Measurements from ENCODE around the gene EXOC6B.

EXOC6B gene

DNA sequence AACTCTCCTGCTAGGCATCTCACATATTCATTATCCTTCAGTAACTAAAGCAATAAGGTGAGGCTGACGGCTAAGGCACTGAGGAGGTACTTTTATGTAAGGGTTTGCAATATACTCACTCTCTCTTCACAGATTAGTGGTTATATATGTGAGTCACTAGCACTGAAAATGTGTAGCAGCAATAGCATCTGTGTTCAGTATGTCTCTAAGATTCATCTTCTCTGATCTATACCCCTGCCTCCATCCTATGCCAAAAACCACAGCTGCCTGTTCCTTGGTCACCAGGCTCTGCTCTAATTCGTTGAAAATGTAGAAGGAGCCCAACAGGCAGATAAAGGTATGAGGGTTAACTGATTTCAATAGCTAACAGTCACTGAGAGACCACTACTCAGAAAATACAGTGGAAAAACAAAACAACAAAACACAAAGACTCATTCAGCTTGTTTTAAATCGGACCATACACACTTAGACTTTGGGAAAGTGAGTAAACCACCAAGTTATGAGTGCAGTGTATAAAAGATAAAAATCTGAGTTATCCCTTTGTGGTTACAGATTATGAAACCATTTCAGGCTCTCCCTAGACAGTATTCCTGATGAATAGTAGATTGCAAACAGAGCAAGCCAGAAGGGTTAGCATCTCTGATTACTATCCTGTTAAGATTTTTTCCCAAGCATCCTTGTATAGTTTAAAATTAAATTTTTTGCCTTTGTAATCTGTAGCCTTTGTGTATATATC is 602.8 kb downstream of the EXOC6B start:
- no peak overlapping the region for H3K4me3 ChIP-seq (ENCODE audit: low read depth, low read length)
- ChIA-PET POLR2A (no interaction called here), CTCF (interaction anchor here (1.9 kb wide), 1 partner anchor 73 kb away, joined by 5 read pairs; no protein-coding TSS in a partner anchor)
- H3K36me3 ChIP-seq (ENCODE audit: control insufficient read depth in 2 of 2, insufficient read depth in 1 of 2, low read length in 2 of 2), result no peaks in the 10 kb centered on the region
- H3K9me3 ChIP-seq (ENCODE audit: control insufficient read depth, insufficient read depth, low read depth, low read length), result no peaks in the 10 kb centered on the region
- no peaks in the 10 kb centered on the region for H3K4me1 ChIP-seq (ENCODE audit: control insufficient read depth, insufficient read depth, low read length)
- no peak for TF ChIP-seq ZNF223 (tag by site-specific recombination; IDR thresholded peaks at IDR 0.05)
- no peak for TF ChIP-seq WT1 (tag by site-specific recombination; IDR thresholded peaks at IDR 0.05)
- TF ChIP-seq ZNF366 (tag by site-specific recombination; conservative IDR thresholded peaks at IDR 0.05), result no peak
- TF ChIP-seq ZNF274 (IDR thresholded peaks at IDR 0.05; ENCODE audit: low read length), result no peak
- no peak for TF ChIP-seq ZNF274 (tag by site-specific recombination; IDR thresholded peaks at IDR 0.05; ENCODE audit: borderline replicate concordance)
- no peak for TF ChIP-seq ZNF701 (tag by site-specific recombination; IDR thresholded peaks at IDR 0.05)
- TF ChIP-seq ZNF362 (tag by site-specific recombination; IDR thresholded peaks at IDR 0.05), result no peak
- TF ChIP-seq, protein P1, sequence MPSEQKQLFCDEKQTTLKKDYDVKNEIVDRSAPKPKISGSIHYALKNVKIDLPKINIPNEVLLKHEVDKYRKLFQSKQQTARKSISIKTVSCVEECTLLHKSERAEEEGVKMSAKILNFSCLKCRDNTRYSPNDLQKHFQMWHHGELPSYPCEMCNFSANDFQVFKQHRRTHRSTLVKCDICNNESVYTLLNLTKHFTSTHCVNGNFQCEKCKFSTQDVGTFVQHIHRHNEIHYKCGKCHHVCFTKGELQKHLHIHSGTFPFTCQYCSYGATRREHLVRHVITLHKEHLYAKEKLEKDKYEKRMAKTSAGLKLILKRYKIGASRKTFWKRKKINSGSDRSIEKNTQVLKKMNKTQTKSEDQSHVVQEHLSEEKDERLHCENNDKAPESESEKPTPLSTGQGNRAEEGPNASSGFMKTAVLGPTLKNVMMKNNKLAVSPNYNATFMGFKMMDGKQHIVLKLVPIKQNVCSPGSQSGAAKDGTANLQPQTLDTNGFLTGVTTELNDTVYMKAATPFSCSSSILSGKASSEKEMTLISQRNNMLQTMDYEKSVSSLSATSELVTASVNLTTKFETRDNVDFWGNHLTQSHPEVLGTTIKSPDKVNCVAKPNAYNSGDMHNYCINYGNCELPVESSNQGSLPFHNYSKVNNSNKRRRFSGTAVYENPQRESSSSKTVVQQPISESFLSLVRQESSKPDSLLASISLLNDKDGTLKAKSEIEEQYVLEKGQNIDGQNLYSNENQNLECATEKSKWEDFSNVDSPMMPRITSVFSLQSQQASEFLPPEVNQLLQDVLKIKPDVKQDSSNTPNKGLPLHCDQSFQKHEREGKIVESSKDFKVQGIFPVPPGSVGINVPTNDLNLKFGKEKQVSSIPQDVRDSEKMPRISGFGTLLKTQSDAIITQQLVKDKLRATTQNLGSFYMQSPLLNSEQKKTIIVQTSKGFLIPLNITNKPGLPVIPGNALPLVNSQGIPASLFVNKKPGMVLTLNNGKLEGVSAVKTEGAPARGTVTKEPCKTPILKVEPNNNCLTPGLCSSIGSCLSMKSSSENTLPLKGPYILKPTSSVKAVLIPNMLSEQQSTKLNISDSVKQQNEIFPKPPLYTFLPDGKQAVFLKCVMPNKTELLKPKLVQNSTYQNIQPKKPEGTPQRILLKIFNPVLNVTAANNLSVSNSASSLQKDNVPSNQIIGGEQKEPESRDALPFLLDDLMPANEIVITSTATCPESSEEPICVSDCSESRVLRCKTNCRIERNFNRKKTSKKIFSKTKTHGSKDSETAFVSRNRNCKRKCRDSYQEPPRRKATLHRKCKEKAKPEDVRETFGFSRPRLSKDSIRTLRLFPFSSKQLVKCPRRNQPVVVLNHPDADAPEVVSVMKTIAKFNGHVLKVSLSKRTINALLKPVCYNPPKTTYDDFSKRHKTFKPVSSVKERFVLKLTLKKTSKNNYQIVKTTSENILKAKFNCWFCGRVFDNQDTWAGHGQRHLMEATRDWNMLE (tag by site-specific recombination; conservative IDR thresholded peaks at IDR 0.05; ENCODE audit: low read depth), result no peak
- no peak for TF ChIP-seq ZNF792 (tag by site-specific recombination; IDR thresholded peaks at IDR 0.05)
- TF ChIP-seq, protein P2, sequence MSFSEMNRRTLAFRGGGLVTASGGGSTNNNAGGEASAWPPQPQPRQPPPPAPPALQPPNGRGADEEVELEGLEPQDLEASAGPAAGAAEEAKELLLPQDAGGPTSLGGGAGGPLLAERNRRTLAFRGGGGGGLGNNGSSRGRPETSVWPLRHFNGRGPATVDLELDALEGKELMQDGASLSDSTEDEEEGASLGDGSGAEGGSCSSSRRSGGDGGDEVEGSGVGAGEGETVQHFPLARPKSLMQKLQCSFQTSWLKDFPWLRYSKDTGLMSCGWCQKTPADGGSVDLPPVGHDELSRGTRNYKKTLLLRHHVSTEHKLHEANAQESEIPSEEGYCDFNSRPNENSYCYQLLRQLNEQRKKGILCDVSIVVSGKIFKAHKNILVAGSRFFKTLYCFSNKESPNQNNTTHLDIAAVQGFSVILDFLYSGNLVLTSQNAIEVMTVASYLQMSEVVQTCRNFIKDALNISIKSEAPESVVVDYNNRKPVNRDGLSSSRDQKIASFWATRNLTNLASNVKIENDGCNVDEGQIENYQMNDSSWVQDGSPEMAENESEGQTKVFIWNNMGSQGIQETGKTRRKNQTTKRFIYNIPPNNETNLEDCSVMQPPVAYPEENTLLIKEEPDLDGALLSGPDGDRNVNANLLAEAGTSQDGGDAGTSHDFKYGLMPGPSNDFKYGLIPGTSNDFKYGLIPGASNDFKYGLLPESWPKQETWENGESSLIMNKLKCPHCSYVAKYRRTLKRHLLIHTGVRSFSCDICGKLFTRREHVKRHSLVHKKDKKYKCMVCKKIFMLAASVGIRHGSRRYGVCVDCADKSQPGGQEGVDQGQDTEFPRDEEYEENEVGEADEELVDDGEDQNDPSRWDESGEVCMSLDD (tag by site-specific recombination; IDR thresholded peaks at IDR 0.05), result no peak
- TF ChIP-seq, protein P3, sequence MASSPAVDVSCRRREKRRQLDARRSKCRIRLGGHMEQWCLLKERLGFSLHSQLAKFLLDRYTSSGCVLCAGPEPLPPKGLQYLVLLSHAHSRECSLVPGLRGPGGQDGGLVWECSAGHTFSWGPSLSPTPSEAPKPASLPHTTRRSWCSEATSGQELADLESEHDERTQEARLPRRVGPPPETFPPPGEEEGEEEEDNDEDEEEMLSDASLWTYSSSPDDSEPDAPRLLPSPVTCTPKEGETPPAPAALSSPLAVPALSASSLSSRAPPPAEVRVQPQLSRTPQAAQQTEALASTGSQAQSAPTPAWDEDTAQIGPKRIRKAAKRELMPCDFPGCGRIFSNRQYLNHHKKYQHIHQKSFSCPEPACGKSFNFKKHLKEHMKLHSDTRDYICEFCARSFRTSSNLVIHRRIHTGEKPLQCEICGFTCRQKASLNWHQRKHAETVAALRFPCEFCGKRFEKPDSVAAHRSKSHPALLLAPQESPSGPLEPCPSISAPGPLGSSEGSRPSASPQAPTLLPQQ (tag by site-specific recombination; IDR thresholded peaks at IDR 0.05), result no peak
- TF ChIP-seq GFI1B (tag by site-specific recombination; IDR thresholded peaks at IDR 0.05), result no peak
- no peak for TF ChIP-seq ZNF621 (tag by site-specific recombination; IDR thresholded peaks at IDR 0.05)
- TF ChIP-seq ZNF544 (tag by site-specific recombination; IDR thresholded peaks at IDR 0.05), result no peak
- no peak for TF ChIP-seq ZNF335 (tag by site-specific recombination; conservative IDR thresholded peaks at IDR 0.05)
- no peak for TF ChIP-seq CTCF (tag by site-specific recombination; IDR thresholded peaks at IDR 0.05)
- TF ChIP-seq BCL11A (tag by site-specific recombination; IDR thresholded peaks at IDR 0.05; ENCODE audit: low read depth), result no peak
- no peak for TF ChIP-seq ZNF623 (tag by site-specific recombination; IDR thresholded peaks at IDR 0.05)
- TF ChIP-seq, protein P4, sequence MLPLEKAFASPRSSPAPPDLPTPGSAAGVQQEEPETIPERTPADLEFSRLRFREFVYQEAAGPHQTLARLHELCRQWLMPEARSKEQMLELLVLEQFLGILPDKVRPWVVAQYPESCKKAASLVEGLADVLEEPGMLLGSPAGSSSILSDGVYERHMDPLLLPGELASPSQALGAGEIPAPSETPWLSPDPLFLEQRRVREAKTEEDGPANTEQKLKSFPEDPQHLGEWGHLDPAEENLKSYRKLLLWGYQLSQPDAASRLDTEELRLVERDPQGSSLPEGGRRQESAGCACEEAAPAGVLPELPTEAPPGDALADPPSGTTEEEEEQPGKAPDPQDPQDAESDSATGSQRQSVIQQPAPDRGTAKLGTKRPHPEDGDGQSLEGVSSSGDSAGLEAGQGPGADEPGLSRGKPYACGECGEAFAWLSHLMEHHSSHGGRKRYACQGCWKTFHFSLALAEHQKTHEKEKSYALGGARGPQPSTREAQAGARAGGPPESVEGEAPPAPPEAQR (tag by site-specific recombination; IDR thresholded peaks at IDR 0.05), result no peak
- no peak for TF ChIP-seq BCL6B (tag by site-specific recombination; IDR thresholded peaks at IDR 0.05)
- H3K27ac ChIP-seq (ENCODE audit: extremely low read depth, low read depth, low read length), result no peak overlapping the region
